D341Med (cell line): ENCODE measurements around the gene SORCS2.

Source experiments
- DNase-seq: peaks from one replicate; pipeline ENCODE4 v3.0.0; 2012; ENCODE audit warnings: low spot score

Gene SORCS2

GRCh38 chr4:7620086-7620813, 427.9 kb downstream of the SORCS2 start:
- no peak for DNase-seq

- no peak for DNase-seq
Measured at GRCh38 chr4:7620814-7621176, 428.5 kb downstream of the SORCS2 start.

- no peak for DNase-seq
Measured at GRCh38 chr4:7621252-7622035, 429.1 kb downstream of the SORCS2 start.

DNA sequence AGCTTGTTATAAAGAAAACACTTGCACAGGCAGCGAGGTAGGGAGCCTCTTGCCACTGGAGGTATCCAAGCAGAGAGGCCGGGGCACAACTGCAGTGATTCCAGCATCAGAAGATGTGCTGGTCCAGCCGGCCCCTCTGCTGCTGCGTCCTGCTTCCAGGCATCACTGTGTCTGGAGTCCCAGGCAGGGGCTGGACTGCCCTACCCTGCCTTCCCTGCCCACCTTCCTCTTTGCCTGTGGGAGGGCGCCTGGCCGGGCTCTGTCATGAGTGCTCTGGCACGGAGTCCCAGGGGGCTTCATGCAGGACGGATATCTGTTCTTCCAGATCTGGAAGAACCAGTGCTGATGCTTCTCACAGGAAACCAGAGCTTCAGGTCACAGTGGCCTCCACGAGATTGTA, 430.0 kb downstream of the SORCS2 start:
- DNase-seq = no peak

DNA sequence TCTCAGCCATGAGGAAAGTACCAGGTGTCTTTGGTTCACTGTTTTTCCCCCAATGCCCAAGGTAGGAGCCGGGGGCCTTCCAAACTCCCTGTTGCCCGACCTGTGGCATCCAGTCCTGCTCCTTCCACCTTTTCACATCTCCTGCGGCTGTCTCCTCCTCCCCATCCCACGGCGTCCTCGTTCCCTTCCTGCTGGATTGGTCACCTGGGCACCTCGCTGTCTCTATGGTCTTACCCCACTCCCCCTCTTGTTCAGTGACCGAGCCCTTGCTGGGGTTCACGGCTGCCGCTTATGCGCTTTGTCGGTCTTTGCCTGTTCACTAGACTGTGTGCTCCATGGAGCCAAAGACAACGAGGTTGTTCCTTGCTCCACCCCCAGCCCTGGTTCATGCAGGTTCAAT, 431.1 kb downstream of the SORCS2 start:
- DNase-seq = no peak

GRCh38 chr4:7624396-7624980, 432.1 kb downstream of the SORCS2 start:
- no peak for DNase-seq

GRCh38 chr4:7625071-7625470, 432.7 kb downstream of the SORCS2 start:
- DNase-seq = no peak

- DNase-seq = no peak
Measured at GRCh38 chr4:7626531-7626930, 434.2 kb downstream of the SORCS2 start.

DNA sequence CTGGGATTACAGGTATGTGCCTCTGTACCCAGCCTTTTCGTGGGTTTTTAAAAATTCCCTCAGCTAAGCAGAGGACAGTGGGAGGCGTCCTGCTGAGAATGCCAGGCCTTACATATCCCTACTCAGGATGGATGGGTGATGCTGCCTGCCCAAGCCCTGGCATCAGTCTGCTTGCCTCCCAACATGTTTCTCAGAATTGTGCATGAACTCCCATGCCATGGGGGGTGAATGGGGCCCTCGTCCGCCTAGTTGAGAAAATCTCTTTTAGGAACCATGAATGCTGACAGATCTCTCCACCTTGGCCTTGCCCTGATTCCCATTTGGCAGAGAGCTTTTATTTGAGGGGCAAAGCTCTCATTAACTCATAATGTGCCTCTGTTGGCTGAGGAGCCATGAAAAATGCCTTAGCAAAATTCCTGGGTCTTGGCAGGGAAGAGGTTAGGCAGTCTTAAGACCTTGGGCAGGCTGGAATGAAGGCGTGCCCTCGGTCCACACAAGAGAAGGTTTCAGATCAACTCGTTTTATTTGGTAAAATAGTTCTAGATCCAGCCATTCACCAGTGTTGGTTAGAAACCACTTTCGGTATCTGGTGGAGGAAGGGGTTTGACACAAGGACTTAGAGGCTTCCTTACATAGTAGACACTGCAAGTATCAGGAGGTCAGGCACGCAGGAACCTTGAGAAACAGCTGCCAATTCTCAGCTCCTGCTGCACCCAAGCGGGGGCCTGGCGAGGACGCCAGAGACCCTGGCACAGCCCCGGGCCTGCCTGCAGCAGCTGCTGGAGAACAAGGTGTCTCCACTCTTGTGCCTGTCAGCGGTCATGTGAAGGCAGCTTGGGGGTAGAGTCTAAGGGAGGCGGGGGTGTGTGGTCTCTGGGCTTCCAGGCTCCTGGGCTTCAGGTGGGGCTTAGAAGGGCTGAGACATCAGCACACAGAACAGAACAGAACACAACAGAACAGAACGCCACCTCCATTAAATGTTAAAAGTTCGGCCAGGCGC, 435.2 kb downstream of the SORCS2 start:
- no peak for DNase-seq

DNA sequence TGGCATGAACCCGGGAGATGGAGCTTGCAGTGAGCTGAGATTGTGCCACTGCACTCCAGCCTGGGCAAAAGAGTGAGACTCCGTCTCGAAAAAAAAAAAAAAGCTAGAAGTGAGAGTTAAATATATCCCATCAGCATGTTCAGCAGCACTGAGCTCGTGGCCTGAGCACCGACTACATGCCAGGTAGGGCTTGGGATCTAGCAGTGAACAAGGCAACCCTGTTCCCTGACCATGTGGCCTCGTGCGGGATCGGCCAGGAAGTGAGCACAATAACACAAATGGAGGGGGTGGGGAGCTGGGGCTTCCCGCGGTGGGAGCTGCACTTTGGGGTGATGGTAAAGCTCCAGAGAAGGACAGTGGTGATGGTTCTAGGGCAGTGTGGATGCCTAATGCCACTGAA, 436.1 kb downstream of the SORCS2 start:
- no peak for DNase-seq

GRCh38 chr4:7629501-7630254, 437.3 kb downstream of the SORCS2 start:
- no peak for DNase-seq

DNA sequence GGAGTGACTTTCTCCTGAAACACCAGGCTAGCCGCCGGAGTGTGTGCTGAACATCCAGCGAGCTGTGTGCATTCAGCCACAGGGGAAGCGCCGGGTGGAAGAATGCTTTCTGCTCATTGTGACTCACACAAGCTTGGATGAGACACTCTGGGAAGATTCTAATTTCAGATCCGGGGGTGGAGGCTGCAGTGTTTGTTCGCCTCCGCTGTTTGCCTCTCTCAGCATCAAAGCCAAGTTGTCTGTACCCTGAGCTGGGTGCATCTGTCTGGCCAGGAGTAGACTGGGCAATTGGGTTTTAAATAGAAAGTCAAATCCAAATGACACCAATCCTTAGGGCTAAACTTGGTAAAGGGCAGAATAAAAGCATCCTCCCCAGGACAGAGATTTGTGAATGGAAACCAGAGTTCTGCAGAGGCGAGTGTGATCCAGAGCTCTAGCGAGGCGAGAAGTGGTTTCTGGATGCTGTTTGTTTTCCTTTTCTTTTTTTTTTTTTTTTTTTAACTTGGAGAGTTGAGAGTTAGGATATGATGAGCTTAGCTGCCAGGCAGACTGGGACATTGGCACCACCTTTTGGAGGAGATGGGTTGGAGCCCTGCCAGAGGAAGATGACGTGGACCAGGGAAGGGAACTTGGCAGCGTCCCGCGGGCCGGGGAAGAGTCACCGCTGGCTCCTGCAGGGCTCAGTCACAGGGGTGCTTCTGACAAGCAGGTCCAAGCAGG, 438.4 kb downstream of the SORCS2 start:
- DNase-seq = no peak

DNA sequence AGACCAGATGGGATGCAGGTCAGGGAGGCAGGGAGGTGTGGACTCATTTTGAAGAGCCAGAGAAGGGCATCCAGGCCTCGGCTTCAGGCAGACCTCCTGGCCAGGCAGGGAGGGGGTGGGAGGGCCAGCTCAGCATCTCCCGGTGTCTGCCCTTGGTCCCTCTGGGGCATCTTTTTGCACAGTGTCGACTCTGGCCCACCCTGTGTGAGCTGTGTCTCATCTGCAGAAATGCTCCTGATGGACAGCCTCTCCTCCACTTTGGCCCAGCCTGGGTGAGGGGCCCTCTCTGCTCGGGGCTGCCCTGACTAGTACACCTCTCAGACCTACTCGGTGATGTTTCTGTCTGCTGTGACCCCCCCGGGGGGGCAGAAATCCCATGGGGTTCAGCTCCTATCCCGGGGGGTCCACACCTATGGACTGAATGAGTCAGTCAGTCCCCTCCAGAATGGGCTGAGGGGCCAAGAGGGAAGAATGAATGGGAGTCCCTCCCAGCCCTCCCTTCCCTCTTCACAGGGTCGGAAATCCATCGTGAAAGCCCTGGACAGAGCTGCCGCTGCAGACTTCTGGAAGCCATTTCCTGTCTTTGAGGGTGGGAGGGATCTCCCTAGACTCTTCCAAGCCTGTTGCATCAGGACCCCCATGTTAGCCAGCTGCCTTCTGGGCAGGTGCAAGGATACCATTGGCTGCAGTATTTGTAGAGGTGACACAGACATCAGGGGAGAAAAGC, 439.1 kb downstream of the SORCS2 start:
- no peak for DNase-seq

- no peak for DNase-seq
Measured at GRCh38 chr4:7632341-7632740, 440.0 kb downstream of the SORCS2 start.

GRCh38 chr4:7632971-7633370, 440.6 kb downstream of the SORCS2 start:
- DNase-seq = no peak

DNA sequence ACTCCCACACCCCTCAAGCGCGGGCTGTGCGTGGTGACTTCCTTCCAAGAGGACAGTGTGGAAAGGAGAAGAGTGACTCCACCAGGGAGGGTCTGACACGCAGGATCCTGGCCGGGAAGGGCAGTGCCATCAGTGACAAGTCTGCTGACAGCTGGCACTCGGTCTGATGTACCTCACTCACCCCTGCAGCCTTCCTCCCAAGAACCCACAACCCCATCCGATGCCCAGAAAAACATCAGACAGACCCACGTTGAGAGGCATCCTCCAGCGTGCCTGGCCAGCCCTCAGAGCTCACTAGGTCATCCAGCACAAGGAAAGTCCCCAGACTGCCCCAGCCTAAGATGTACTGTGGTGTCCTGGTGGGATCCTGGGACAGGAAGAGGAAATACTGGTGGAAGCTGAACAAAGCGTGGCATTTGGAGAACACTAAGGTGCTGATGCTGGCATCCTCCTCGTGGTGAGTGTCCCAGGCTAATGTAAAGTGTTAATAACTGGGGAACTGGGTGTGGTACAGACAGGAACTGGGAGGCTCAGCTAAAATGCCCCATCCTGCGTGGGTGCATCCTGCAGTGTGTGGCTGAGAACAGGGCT, 442.4 kb downstream of the SORCS2 start:
- no peak for DNase-seq

DNA sequence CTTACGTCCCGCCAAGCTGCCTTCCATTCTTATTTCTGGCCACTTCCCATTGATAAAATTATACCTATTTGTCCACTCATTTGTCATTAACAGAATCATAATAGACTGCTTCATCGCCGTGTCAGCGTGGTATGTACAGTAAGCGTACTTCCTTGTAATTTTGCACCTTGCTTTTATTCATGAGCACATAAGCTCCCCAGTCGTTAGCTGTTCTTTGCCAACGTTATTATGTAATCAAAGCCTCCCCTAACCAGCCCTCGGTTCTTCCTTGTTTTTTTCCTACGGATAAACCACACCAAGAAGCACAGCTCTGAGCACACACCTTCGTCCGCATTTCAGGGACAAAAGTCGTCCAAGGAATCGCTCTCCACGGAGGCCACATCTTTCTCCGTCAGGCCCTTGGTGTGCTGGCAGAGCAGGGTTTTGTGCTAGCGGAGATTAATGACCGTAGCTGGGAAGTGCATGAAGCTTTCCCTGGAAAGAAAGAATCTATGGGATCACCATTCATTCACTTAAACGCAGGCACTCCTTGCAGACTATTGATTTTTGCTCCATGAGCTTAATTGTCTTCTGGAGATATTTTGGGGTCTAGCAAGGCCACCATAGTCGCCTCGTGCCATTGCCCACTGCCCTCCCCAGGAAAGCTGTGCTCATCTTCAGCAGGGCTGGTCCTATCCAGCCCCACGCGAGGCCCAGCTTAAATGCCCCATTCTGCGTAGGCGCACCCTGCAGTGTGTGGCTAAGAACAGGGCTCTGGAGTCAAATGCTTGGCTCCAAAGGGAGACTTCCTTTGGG, 443.3 kb downstream of the SORCS2 start:
- DNase-seq = no peak

DNA sequence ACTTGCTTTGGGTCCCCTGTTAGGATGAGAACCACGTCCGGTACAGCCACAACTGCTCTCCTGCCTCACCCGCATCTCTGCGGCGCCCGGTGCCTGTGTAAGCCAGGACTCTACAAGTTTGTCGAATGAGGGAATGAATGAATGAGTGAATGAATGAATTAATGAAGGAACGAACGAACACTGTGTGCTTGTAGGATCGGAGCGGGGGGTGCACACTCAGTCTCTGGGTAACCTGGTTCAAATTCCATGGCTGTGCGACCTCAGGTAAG, 443.8 kb downstream of the SORCS2 start:
- DNase-seq = no peak

DNA sequence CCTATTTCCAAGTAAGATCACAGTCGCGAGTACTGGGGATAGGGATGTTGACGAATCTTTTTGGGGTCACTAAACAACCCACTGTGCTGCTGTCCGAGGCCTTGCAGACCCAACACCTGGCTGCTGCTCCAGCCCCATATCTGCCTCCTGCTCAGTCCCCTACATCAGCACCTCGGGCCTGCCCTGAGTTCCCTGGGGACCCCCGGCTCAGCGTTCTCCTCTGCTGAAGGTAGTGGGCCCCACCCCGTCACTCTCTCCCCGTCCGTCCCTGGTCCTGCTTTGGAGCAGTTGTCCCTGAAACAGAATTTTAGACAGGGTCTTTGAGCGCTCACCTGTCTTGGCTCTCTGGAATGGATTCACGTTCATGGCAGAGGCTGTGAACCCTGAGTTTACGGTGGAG, 444.8 kb downstream of the SORCS2 start:
- DNase-seq = no peak
